Keratinocyte (primary cell): ENCODE data around the gene ASIC2. TPM values are rescaled to one million over a fixed set of nuclear protein-coding genes. Genes with fewer than 3 reads are reported as not detected.

Experiments used
- DNase-seq: peaks from one replicate; pipeline ENCODE4 v3.0.0-alpha.2; 2011; ENCODE audit warnings: low read depth, missing footprints, low spot score
- FAIRE-seq: peaks from 2 replicates; lab custom pipeline; 2011; peaks lifted over from hg19 to GRCh38; lab: Jason Lieb, UNC
- H2AFZ ChIP-seq: 2 replicates; pipeline ENCODE4 v1.6.0; 2012; ENCODE audit warnings: low read length, control low read depth, inconsistent platforms; ENCODE audit not compliant: control insufficient read depth
- H3K27ac ChIP-seq: 2 replicates; pipeline ENCODE4 v1.5.1; 2011; ENCODE audit warnings: low read length; ENCODE audit not compliant: control insufficient read depth, insufficient read depth
- H3K27me3 ChIP-seq: 3 replicates; pipeline ENCODE4 v1.6.0; 2011; ENCODE audit warnings: low read length; ENCODE audit not compliant: control insufficient read depth, insufficient read depth; ENCODE audit errors: extremely low read depth
- H3K36me3 ChIP-seq, 2 experiments: 2 replicates in 1 of 2; 3 replicates in 1 of 2; pipeline ENCODE4 v1.5.1; 2011; ENCODE audit warnings: low read length in 2 of 2, mild to moderate bottlenecking in 1 of 2; ENCODE audit not compliant: control insufficient read depth in 2 of 2, insufficient read depth in 2 of 2; ENCODE audit errors: extremely low read depth in 1 of 2
- H3K4me1 ChIP-seq: 3 replicates; pipeline ENCODE4 v1.5.1; 2011; ENCODE audit warnings: low read length; ENCODE audit not compliant: control insufficient read depth, insufficient read depth; ENCODE audit errors: extremely low read depth
- H3K4me2 ChIP-seq: 3 replicates; pipeline ENCODE4 v1.6.0; 2011; ENCODE audit warnings: low read depth, low read length; ENCODE audit not compliant: control insufficient read depth, insufficient read depth; ENCODE audit errors: extremely low read depth
- H3K4me3 ChIP-seq, 3 experiments: fragments of 200-600 bp in 1 of 3; sonication (generic) in 1 of 3; 2 replicates in 2 of 3; 3 replicates in 1 of 3; pipeline ENCODE4 v1.5.1; 2011 to 2016; ENCODE audit warnings: low read length in 3 of 3, mild to moderate bottlenecking in 3 of 3, control low read depth in 2 of 3, inconsistent platforms in 1 of 3, low read depth in 1 of 3, mixed read lengths in 1 of 3, mixed run types in 1 of 3, moderate library complexity in 1 of 3; ENCODE audit not compliant: control insufficient read depth in 2 of 3, insufficient read depth in 2 of 3; ENCODE audit errors: extremely low read depth in 1 of 3
- H3K79me2 ChIP-seq: 2 replicates; pipeline ENCODE4 v1.6.0; 2012; ENCODE audit warnings: low read length; ENCODE audit not compliant: control insufficient read depth, insufficient read depth
- H3K9ac ChIP-seq: 3 replicates; pipeline ENCODE4 v1.6.0; 2011; ENCODE audit warnings: low read length; ENCODE audit not compliant: control insufficient read depth, insufficient read depth; ENCODE audit errors: extremely low read depth
- H3K9me1 ChIP-seq: 3 replicates; pipeline ENCODE4 v1.6.0; 2011; ENCODE audit warnings: low read length; ENCODE audit not compliant: control insufficient read depth, insufficient read depth; ENCODE audit errors: extremely low read depth
- H3K9me3 ChIP-seq: 2 replicates; pipeline ENCODE4 v1.5.1; 2012; ENCODE audit warnings: low read depth, low read length; ENCODE audit not compliant: control insufficient read depth
- H4K20me1 ChIP-seq: 3 replicates; pipeline ENCODE4 v1.6.0; 2011; ENCODE audit warnings: low read length; ENCODE audit not compliant: control insufficient read depth, insufficient read depth; ENCODE audit errors: extremely low read depth
- EZH2 ChIP-seq: IDR thresholded peaks from one replicate; pipeline ENCODE4 v1.6.1; 2012; ENCODE audit warnings: inconsistent platforms, mild to moderate bottlenecking, low read length, moderate library complexity
- dilution Hi-C: fragments of 300-500 bp; cut with MboI; formaldehyde crosslinking; loops from one replicate; pipeline ENCODE4 v1.7.0; 2020; ENCODE audit warnings: low sequenced_read_pairs; ENCODE audit not compliant: extremely low pct_ligation_motif_present
- polyA plus RNA-seq, 5 experiments: library from polyadenylated mRNA; depleted of rRNA in 3 of 5; stranded (reverse) in 3 of 5; stranded (forward) in 1 of 5; unstranded in 1 of 5; fragments of >200 nt; gene quantifications; 1 replicate in 1 of 5; 2 replicates in 3 of 5; 3 replicates in 1 of 5; pipeline versions ENCODE4 v1.2.1 to v1.2.3, GENCODE V29; 2011 to 2012; ENCODE audit warnings: missing spikeins in 2 of 5, low read depth in 1 of 5, low replicate concordance in 1 of 5
- TF ChIP-seq, protein P1 (sequence below), 3 experiments: IDR thresholded peaks in 1 of 3; conservative IDR thresholded peaks in 1 of 3; optimal IDR thresholded peaks in 1 of 3; 2 replicates in 2 of 3; 3 replicates in 1 of 3; pipeline versions ENCODE3 to v1.5.1; 2011; ENCODE audit warnings: low read length in 3 of 3, mild to moderate bottlenecking in 3 of 3, moderate library complexity in 2 of 3, control low read depth in 1 of 3, inconsistent platforms in 1 of 3; ENCODE audit not compliant: insufficient read depth in 2 of 3; ENCODE audit errors: extremely low read depth in 1 of 3

The ASIC2 gene
- polyA plus RNA-seq, 1 donor (not counting 4 experiments of a cell fraction or from before 2014, with no cell fraction given): not detected

DNA sequence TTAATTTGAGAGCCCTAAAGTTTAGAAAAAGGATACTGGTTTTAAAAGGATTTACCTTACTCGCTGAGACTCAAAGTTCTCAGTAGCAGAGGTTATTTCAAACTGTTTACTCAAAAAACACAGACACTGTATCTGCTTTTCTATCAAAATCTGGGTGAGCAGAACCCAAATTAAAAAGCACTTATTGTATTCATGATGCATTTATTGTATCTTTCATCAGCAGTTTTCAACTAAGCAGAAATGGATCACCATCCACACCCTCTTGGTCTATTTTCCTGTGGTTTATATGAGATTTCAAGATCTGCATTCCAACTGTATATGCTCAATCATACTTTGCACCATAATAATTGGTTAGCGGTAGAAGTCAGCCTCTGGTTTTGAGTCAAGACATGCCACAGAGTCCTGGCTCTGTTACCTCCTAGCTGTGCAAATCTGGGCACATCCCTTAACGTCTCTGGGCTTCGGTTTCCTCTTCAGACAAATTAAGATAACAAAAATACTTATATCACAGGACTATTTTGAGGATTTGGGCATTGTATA is 109.5 kb downstream of the ASIC2 start:
- DNase-seq (no peak), FAIRE-seq (peak; percentile 77)
- Histone ChIP-seq H3K9ac (no peak overlapping the region), H4K20me1 (no peaks in the 10 kb centered on the region), H3K4me1 (peaks cover 11% of the 10 kb centered on the region), H3K36me3 (no peaks in the 10 kb centered on the region), H3K27ac (no peak overlapping the region), H3K9me3 (no peaks in the 10 kb centered on the region), H2AFZ (no peak overlapping the region), H3K9me1 (no peaks in the 10 kb centered on the region), H3K79me2 (no peaks in the 10 kb centered on the region), H3K4me3 (no peak overlapping the region), H3K4me2 (peak overlapping the region; percentile 29), H3K27me3 (no peaks in the 10 kb centered on the region)
- dilution Hi-C loops: no loop called here
- no peak for TF ChIP-seq EZH2
- TF ChIP-seq, protein P1, sequence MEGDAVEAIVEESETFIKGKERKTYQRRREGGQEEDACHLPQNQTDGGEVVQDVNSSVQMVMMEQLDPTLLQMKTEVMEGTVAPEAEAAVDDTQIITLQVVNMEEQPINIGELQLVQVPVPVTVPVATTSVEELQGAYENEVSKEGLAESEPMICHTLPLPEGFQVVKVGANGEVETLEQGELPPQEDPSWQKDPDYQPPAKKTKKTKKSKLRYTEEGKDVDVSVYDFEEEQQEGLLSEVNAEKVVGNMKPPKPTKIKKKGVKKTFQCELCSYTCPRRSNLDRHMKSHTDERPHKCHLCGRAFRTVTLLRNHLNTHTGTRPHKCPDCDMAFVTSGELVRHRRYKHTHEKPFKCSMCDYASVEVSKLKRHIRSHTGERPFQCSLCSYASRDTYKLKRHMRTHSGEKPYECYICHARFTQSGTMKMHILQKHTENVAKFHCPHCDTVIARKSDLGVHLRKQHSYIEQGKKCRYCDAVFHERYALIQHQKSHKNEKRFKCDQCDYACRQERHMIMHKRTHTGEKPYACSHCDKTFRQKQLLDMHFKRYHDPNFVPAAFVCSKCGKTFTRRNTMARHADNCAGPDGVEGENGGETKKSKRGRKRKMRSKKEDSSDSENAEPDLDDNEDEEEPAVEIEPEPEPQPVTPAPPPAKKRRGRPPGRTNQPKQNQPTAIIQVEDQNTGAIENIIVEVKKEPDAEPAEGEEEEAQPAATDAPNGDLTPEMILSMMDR (optimal IDR thresholded peaks at IDR 0.05 in 1 of 3, IDR thresholded peaks at IDR 0.05 in 1 of 3, conservative IDR thresholded peaks at IDR 0.05 in 1 of 3; ENCODE audit: extremely low read depth in 1 of 3, insufficient read depth in 2 of 3, low read length in 3 of 3): no peak

DNA sequence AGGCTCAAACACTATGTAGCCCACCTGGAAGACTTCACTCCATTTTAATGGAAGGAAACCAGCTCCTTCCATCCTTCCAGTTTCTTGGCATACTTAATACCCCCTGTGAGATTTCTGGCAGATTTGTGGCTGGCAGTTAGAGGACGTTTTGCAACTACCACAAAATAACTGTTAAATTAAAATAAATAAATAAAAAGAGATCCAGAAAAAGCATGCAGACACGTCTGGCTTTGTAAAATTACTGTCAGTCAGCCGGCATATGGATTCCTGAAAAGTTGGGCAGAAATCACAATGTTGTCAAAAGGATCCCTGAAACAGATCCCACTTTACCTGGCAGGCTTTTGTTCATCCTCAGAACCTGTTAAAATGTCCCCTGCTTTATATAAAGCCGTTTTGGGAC is 113.9 kb downstream of the ASIC2 start:
- no peaks in the 10 kb centered on the region for H3K79me2 ChIP-seq
- H3K27ac ChIP-seq: no peak overlapping the region
- H4K20me1 ChIP-seq: no peaks in the 10 kb centered on the region
- no peaks in the 10 kb centered on the region for H3K9me1 ChIP-seq
- H2AFZ ChIP-seq: no peak overlapping the region
- H3K9ac ChIP-seq: no peak overlapping the region
- peaks cover 9% of the 10 kb centered on the region for H3K4me1 ChIP-seq
- H3K4me3 ChIP-seq: no peak overlapping the region
- no peak overlapping the region for H3K4me2 ChIP-seq
- FAIRE-seq: no peak
- no peaks in the 10 kb centered on the region for H3K36me3 ChIP-seq
- dilution Hi-C loops: no loop called here
- H3K27me3 ChIP-seq: no peaks in the 10 kb centered on the region
- TF ChIP-seq EZH2: no peak
- TF ChIP-seq, protein P1 (optimal IDR thresholded peaks at IDR 0.05 in 1 of 3, IDR thresholded peaks at IDR 0.05 in 1 of 3, conservative IDR thresholded peaks at IDR 0.05 in 1 of 3; ENCODE audit: extremely low read depth in 1 of 3, insufficient read depth in 2 of 3, low read length in 3 of 3): no peak
- DNase-seq: no peak
- H3K9me3 ChIP-seq: no peaks in the 10 kb centered on the region
